ENCODE results near the gene MRTFB. TPM values are rescaled to one million over a fixed set of nuclear protein-coding genes. Genes with fewer than 3 reads are reported as not detected.

MRTFB gene
- total RNA-seq, 1 donor from 2014 or later, result 89.4 TPM

GRCh38 chr16:14086477-14086876, 15.4 kb downstream of the MRTFB start:
- no peak overlapping the region for H3K27ac ChIP-seq

GRCh38 chr16:14087181-14087580, 16.1 kb downstream of the MRTFB start:
- H3K27ac ChIP-seq, result no peak overlapping the region
- no peak for TF ChIP-seq CTCF (IDR thresholded peaks at IDR 0.05)
- H3K36me3 ChIP-seq, result no peaks in the 10 kb centered on the region
- no peak for DNase-seq (ENCODE audit: low spot score in 2 of 2)
- no peak overlapping the region for H3K4me3 ChIP-seq
- H3K27me3 ChIP-seq, result no peaks in the 10 kb centered on the region
- no peaks in the 10 kb centered on the region for H3K9me3 ChIP-seq
- peaks cover 0 to 6% of the 10 kb centered on the region in 2 donors for H3K4me1 ChIP-seq
- intact Hi-C loops (cut with DNase I), result loop anchor here (5.0 kb wide), 1 partner anchor 145 kb away; no protein-coding TSS in a partner anchor

More at GRCh38 chr16:14086477-14086876, 15.4 kb downstream of the MRTFB start:
- Histone ChIP-seq H3K36me3 (peaks cover 0 to 2% of the 10 kb centered on the region in 2 donors), H3K4me3 (no peak overlapping the region), H3K9me3 (no peaks in the 10 kb centered on the region), H3K27me3 (no peaks in the 10 kb centered on the region), H3K4me1 (peaks cover 0 to 6% of the 10 kb centered on the region in 2 donors)
- TF ChIP-seq CTCF (IDR thresholded peaks at IDR 0.05), result no peak
- no peak for DNase-seq (ENCODE audit: low spot score in 2 of 2)
- intact Hi-C loops (cut with DNase I), result loop anchor here (5.0 kb wide), 1 partner anchor 144 kb away; no protein-coding TSS in a partner anchor

- intact Hi-C loops (cut with DNase I), result loop anchor here (5.0 kb wide), 1 partner anchor 145 kb away; no protein-coding TSS in a partner anchor
- no peak for DNase-seq (ENCODE audit: low spot score in 2 of 2)
- peaks cover 0 to 6% of the 10 kb centered on the region in 2 donors for H3K4me1 ChIP-seq
- no peak overlapping the region for H3K27ac ChIP-seq
- H3K36me3 ChIP-seq, result no peaks in the 10 kb centered on the region
- H3K27me3 ChIP-seq, result no peaks in the 10 kb centered on the region
- H3K4me3 ChIP-seq, result no peak overlapping the region
- no peak for TF ChIP-seq CTCF (IDR thresholded peaks at IDR 0.05)
- no peaks in the 10 kb centered on the region for H3K9me3 ChIP-seq
Observed at GRCh38 chr16:14087590-14088154, 16.6 kb downstream of the MRTFB start.

GRCh38 chr16:14088155-14088753, 17.1 kb downstream of the MRTFB start:
- intact Hi-C loops (cut with DNase I), result loop anchor here (5.0 kb wide), 1 partner anchor 146 kb away; no protein-coding TSS in a partner anchor
- Histone ChIP-seq H3K4me3 (no peak overlapping the region), H3K36me3 (no peaks in the 10 kb centered on the region), H3K27me3 (no peaks in the 10 kb centered on the region), H3K9me3 (no peaks in the 10 kb centered on the region), H3K4me1 (peaks cover 0 to 6% of the 10 kb centered on the region in 2 donors), H3K27ac (peak overlapping the region; percentile 6 to 33)
- TF ChIP-seq CTCF (IDR thresholded peaks at IDR 0.05), result no peak
- no peak for DNase-seq (ENCODE audit: low spot score in 2 of 2)

- Histone ChIP-seq H3K4me1 (peaks cover 0 to 6% of the 10 kb centered on the region in 2 donors), H3K27me3 (no peaks in the 10 kb centered on the region), H3K36me3 (no peaks in the 10 kb centered on the region), H3K4me3 (no peak overlapping the region), H3K27ac (no peak overlapping the region), H3K9me3 (no peaks in the 10 kb centered on the region)
- no peak for DNase-seq (ENCODE audit: low spot score in 2 of 2)
- intact Hi-C loops (cut with DNase I), result loop anchor here (5.0 kb wide), 1 partner anchor 147 kb away; no protein-coding TSS in a partner anchor
- TF ChIP-seq CTCF (IDR thresholded peaks at IDR 0.05), result no peak
Observed at GRCh38 chr16:14089283-14089823, 18.2 kb downstream of the MRTFB start.

All from ascending aorta (tissue), 2 donors.